HepG2 (cell line): Measurements from ENCODE around the gene PLCB2. TPM values are rescaled to one million over a fixed set of nuclear protein-coding genes. Genes with fewer than 3 reads are reported as not detected.

ENCODE experiments used
- ATAC-seq: fragments of 200-7000 bp; cut with Tn5 transposase; 3 replicates; pipeline ENCODE4 v1.9.1; 2020; ENCODE audit warnings: mild to moderate bottlenecking, moderate library complexity
- BruUV-seq: library from RNA; stranded (reverse); fragments of 400-500 nt; replicated peaks from 2 replicates; lab custom pipeline; 2021; lab: Mats Ljungman, UMichigan
- CTCF ChIA-PET: fragments of 300-600 bp; formaldehyde crosslinking; extraction: SDS; loops from one replicate; lab custom pipeline; 2021; ENCODE audit warnings: low total read pairs, inconsistent platforms, low intra/inter-chr PET ratio; lab: Yijun Ruan, JAX
- POLR2A ChIA-PET: fragments of 350-600 bp; sonication (Branson Sonifier 250); formaldehyde crosslinking; loops from one replicate; lab custom pipeline; 2020; ENCODE audit warnings: antibody characterized with exemption, inconsistent platforms; lab: Yijun Ruan, JAX
- DNase-seq: peaks from one replicate; pipeline ENCODE4 v3.0.0-alpha.2; 2015; ENCODE audit warnings: low spot score
- FAIRE-seq: peaks from 3 replicates; lab custom pipeline; 2011; peaks lifted over from hg19 to GRCh38; lab: Jason Lieb, UNC
- H2AFZ ChIP-seq: one replicate; pipeline ENCODE4 v1.6.1; 2011; ENCODE audit warnings: low read length, inconsistent platforms
- H3K27ac ChIP-seq: fragments of 300-600 bp; 3 replicates; pipeline ENCODE4 v1.8.0; 2011; ENCODE audit warnings: mixed run types, mild to moderate bottlenecking, mixed read lengths, low read length, inconsistent platforms; ENCODE audit not compliant: insufficient read depth; ENCODE audit errors: extremely low read length
- H3K27me3 ChIP-seq, 2 experiments: fragments of 200-600 bp in 1 of 2; 2 replicates in 1 of 2; 3 replicates in 1 of 2; pipeline versions ENCODE4 v1.6.0 to v1.8.0; 2011; ENCODE audit warnings: low read length in 2 of 2, mild to moderate bottlenecking in 2 of 2, moderate library complexity in 2 of 2, inconsistent platforms in 1 of 2; ENCODE audit not compliant: insufficient read depth in 2 of 2, control insufficient read depth in 1 of 2
- H3K36me3 ChIP-seq, 2 experiments: fragments of 200-600 bp in 1 of 2; replicated peaks in 1 of 2; 2 replicates in 1 of 2; 3 replicates in 1 of 2; pipeline versions ENCODE4 v1.5.1 to v1.8.0; 2011; ENCODE audit warnings: low read length in 2 of 2, inconsistent platforms in 1 of 2; ENCODE audit not compliant: insufficient read depth in 2 of 2, control insufficient read depth in 1 of 2
- H3K4me1 ChIP-seq: 2 replicates; pipeline ENCODE4 v1.5.1; 2012; ENCODE audit warnings: low read length, inconsistent platforms; ENCODE audit not compliant: insufficient read depth
- H3K4me2 ChIP-seq: 2 replicates; pipeline ENCODE4 v1.6.0; 2011; ENCODE audit warnings: low read depth, low read length, inconsistent platforms
- H3K4me3 ChIP-seq, 3 experiments: fragments of 200-600 bp in 1 of 3; sonication (generic), shearing (Covaris generic) in 1 of 3; replicated peaks in 1 of 3; 2 replicates each; pipeline ENCODE4 v1.5.1; 2011 to 2016; ENCODE audit warnings: low read length in 3 of 3, inconsistent platforms in 2 of 3, low read depth in 2 of 3, mild to moderate bottlenecking in 2 of 3, control low read depth in 1 of 3, mixed read lengths in 1 of 3; ENCODE audit not compliant: insufficient read depth in 1 of 3
- H3K79me2 ChIP-seq: one replicate; pipeline ENCODE4 v1.6.1; 2011; ENCODE audit warnings: low read length, inconsistent platforms; ENCODE audit not compliant: insufficient read depth
- H3K9ac ChIP-seq: 2 replicates; pipeline ENCODE4 v1.6.0; 2011; ENCODE audit warnings: mild to moderate bottlenecking, low read depth, low read length, inconsistent platforms; ENCODE audit not compliant: insufficient read depth
- H3K9me3 ChIP-seq: 2 replicates; pipeline ENCODE4 v1.5.1; 2012; ENCODE audit warnings: mild to moderate bottlenecking, low read length
- H4K20me1 ChIP-seq: 2 replicates; pipeline ENCODE4 v1.6.0; 2011; ENCODE audit warnings: inconsistent platforms, mild to moderate bottlenecking, low read length, moderate library complexity; ENCODE audit not compliant: insufficient read depth
- PAWR ChIP-seq: sonication (generic); formaldehyde crosslinking; IDR thresholded peaks from 2 replicates; pipeline ENCODE4 v1.4.0; 2020; ENCODE audit warnings: missing genetic modification reagents, mild to moderate bottlenecking, borderline replicate concordance
- PBX3 ChIP-seq: sonication (generic); formaldehyde crosslinking; IDR thresholded peaks from 2 replicates; pipeline ENCODE4 v1.8.1; 2023; ENCODE audit warnings: missing genetic modification reagents, inconsistent platforms, borderline replicate concordance
- PHF21A ChIP-seq: sonication (generic); formaldehyde crosslinking; IDR thresholded peaks from 2 replicates; pipeline ENCODE4 v1.5.0; 2020; ENCODE audit warnings: mild to moderate bottlenecking, missing genetic modification reagents
- POLR2A ChIP-seq, 2 experiments: IDR thresholded peaks; 2 replicates each; pipeline ENCODE4 v1.6.1; 2011; ENCODE audit warnings: low read depth in 2 of 2, low read length in 2 of 2, mild to moderate bottlenecking in 1 of 2, moderate library complexity in 1 of 2; ENCODE audit not compliant: insufficient read depth in 1 of 2
- ZBTB43 ChIP-seq: sonication (generic); formaldehyde crosslinking; conservative IDR thresholded peaks from 2 replicates; pipeline ENCODE4 v1.4.0; 2020; ENCODE audit warnings: missing genetic modification reagents
- WGBS: methylation state at CpG from one replicate; pipeline ENCODE4 v1.1.6; 2017; ENCODE audit warnings: low lambda C conversion rate; 5-methylcytosine and 5-hydroxymethylcytosine counted together
- in situ Hi-C: cut with HindIII; loops from 2 replicates; pipeline ENCODE4 v1.10.0; 2017; ENCODE audit warnings: low pct_unique_long_range_greater_than_20kb; ENCODE audit not compliant: extremely low pct_ligation_motif_present
- intact Hi-C: fragments of 100-400 bp; cut with micrococcal nuclease; formaldehyde crosslinking; loops from one replicate; pipeline ENCODE4 v1.10.0; 2022; ENCODE audit not compliant: unreplicated experiment
- polyA plus RNA-seq, 8 experiments: library from polyadenylated mRNA; depleted of rRNA in 3 of 8; stranded (reverse) in 7 of 8; unstranded in 1 of 8; fragments of >200 nt; fragmentation: Illumina TruSeq in 4 of 8; extraction: Trizol in 4 of 8; gene quantifications; 2 replicates each; pipeline versions ENCODE4 v1.2.1 to v1.2.3, GENCODE V29; 2011 to 2016; ENCODE audit warnings: low read depth in 4 of 8, missing spikeins in 1 of 8, mixed read lengths in 1 of 8; ENCODE audit not compliant: insufficient read depth in 1 of 8
- total RNA-seq, 5 experiments: library from RNA; depleted of rRNA; stranded (reverse); fragments of >200 nt; fragmentation: Illumina TruSeq; extraction: Trizol; gene quantifications; 2 replicates each; pipeline ENCODE4 v1.2.3, GENCODE V29; 2016; ENCODE audit warnings: low read depth in 1 of 5
- TF ChIP-seq, protein P1 (sequence below): sonication (generic); formaldehyde crosslinking; IDR thresholded peaks from 2 replicates; pipeline ENCODE4 v1.4.0; 2020; ENCODE audit warnings: missing genetic modification reagents

PLCB2 gene
- total and polyA plus RNA-seq, 2 of the 13 experiments (the other 11 are each of a cell fraction or from before 2014, with no cell fraction given): 0.11 TPM; not detected in 1

DNA sequence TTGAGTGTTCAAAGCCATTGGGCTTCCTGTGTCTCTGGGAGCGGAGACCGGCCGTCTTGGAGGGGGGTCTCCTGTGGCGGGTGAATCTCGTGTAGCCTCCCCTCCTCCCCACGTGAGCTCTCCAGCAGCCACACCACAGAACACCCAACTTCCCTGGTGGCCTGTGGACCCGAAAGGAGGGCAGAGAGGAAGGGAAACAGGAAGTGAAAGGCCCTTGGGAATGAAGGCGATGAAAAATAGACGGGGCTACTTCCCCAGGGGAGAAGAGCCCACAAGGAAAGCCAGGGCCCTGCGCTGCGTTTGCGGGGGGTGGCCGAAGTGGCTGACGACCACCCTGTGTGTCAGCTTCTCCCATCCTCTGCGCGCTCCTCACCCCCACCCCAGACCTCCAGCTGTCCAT is 30.3 kb downstream of the PLCB2 start:
- H3K4me1 ChIP-seq: peaks cover 33% of the 10 kb centered on the region
- H3K27me3 ChIP-seq: peaks cover 3 to 44% of the 10 kb centered on the region in 2 experiments
- 45% methylated on average over 16 of the region's 16 CpGs for WGBS
- intact Hi-C loops (loop anchor here (10.0 kb wide), 1 partner anchor 173 kb away; the partner anchor contains the start of gene BMF), in situ Hi-C loops (loop anchor here (5.0 kb wide), 1 partner anchor 35 kb away; no protein-coding TSS in a partner anchor)
- H3K27ac ChIP-seq: no peak overlapping the region
- no TSS peak for BruUV-seq
- H3K9me3 ChIP-seq: no peaks in the 10 kb centered on the region
- ChIA-PET POLR2A (no interaction called here), CTCF (interaction anchor here (1.2 to 6.3 kb wide), 2 partner anchors 60 to 149 kb away, joined by 3 to 266 read pairs; no protein-coding TSS in a partner anchor)
- DNase-seq: no peak
- ATAC-seq: no peak
- H3K9ac ChIP-seq: no peak overlapping the region
- no peak overlapping the region for H3K4me2 ChIP-seq
- H3K79me2 ChIP-seq: no peaks in the 10 kb centered on the region
- no peaks in the 10 kb centered on the region for H3K36me3 ChIP-seq
- TF ChIP-seq, protein P1, sequence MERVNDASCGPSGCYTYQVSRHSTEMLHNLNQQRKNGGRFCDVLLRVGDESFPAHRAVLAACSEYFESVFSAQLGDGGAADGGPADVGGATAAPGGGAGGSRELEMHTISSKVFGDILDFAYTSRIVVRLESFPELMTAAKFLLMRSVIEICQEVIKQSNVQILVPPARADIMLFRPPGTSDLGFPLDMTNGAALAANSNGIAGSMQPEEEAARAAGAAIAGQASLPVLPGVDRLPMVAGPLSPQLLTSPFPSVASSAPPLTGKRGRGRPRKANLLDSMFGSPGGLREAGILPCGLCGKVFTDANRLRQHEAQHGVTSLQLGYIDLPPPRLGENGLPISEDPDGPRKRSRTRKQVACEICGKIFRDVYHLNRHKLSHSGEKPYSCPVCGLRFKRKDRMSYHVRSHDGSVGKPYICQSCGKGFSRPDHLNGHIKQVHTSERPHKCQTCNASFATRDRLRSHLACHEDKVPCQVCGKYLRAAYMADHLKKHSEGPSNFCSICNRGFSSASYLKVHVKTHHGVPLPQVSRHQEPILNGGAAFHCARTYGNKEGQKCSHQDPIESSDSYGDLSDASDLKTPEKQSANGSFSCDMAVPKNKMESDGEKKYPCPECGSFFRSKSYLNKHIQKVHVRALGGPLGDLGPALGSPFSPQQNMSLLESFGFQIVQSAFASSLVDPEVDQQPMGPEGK: no peak
- TF ChIP-seq ZBTB43 (CRISPR knock-in tag) (no peak), PBX3 (CRISPR knock-in tag) (no peak), PHF21A (CRISPR knock-in tag) (no peak), POLR2A (IDR thresholded peaks at IDR 0.05; ENCODE audit: insufficient read depth in 1 of 2, low read depth in 2 of 2, low read length in 2 of 2) (no peak), PAWR (CRISPR knock-in tag) (no peak)
- no peak overlapping the region for H2AFZ ChIP-seq
- FAIRE-seq: no peak
- H4K20me1 ChIP-seq: no peaks in the 10 kb centered on the region
- H3K4me3 ChIP-seq: no peak overlapping the region
